ENCODE data around the gene FBXL7.

DNA sequence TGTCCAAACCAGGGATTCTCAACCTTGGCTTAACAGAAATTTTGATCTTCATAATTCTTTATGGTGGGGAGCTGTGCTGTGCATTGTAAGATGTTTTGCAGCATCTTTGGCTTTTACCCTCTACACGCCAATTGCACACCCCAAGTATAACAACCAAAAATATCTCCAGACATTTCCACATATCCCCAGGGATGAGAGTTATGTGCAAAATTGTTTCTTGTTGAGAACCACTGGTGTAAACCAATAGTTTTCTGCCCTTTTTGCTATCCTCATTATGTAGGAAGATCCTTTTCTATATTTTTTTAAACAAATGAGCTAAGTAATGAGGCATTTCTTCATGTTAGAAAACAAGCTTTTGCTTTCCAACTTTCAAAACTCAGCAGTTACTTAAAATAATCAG lies 189.9 kb downstream of the FBXL7 start:
- TF ChIP-seq, protein P1, sequence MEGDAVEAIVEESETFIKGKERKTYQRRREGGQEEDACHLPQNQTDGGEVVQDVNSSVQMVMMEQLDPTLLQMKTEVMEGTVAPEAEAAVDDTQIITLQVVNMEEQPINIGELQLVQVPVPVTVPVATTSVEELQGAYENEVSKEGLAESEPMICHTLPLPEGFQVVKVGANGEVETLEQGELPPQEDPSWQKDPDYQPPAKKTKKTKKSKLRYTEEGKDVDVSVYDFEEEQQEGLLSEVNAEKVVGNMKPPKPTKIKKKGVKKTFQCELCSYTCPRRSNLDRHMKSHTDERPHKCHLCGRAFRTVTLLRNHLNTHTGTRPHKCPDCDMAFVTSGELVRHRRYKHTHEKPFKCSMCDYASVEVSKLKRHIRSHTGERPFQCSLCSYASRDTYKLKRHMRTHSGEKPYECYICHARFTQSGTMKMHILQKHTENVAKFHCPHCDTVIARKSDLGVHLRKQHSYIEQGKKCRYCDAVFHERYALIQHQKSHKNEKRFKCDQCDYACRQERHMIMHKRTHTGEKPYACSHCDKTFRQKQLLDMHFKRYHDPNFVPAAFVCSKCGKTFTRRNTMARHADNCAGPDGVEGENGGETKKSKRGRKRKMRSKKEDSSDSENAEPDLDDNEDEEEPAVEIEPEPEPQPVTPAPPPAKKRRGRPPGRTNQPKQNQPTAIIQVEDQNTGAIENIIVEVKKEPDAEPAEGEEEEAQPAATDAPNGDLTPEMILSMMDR (conservative IDR thresholded peaks at IDR 0.05; ENCODE audit: low read length), result no peak
- TF ChIP-seq EZH2phosphoT487 (IDR thresholded peaks at IDR 0.05; ENCODE audit: borderline replicate concordance, low read depth, low read length), result no peak
